ENCODE measurements around the gene CEBPZ.

The CEBPZ gene

GRCh38 chr2:37231241-37232130 lies at the start of gene CEBPZ, which contains the start of gene NDUFAF7:
Gene CEBPZ, minus strand, starts transcription at chr2:37231596. Its CDS starts 29 bp downstream, at chr2:37231567.
Gene NDUFAF7, plus strand, starts transcription at chr2:37231658. Its CDS starts 48 bp downstream, at chr2:37231706.
- ChIA-PET CTCF (interaction anchor here (0.5 to 0.6 kb wide), 2 partner anchors 69 to 121 kb away, joined by 3 read pairs; no protein-coding TSS in a partner anchor), POLR2A (ENCODE audit: low non-redundant PET) (interaction anchor here (0.6 to 1.0 kb wide), 2 partner anchors 21 to 93 kb away, joined by 3 read pairs; partner anchors contain the start of gene PRKD3)
- peak; percentile 96 for DNase-seq (ENCODE audit: low spot score)
- TF ChIP-seq CTCF (conservative IDR thresholded peaks at IDR 0.05; ENCODE audit: low read depth), result no peak
- peak within 1 kb of the TSS; percentile 88 for H3K27ac ChIP-seq

GRCh38 chr2:37276291-37276690 lies 44.9 kb upstream of the CEBPZ start:
- TF ChIP-seq CTCF (conservative IDR thresholded peaks at IDR 0.05; ENCODE audit: low read depth), result no peak
- CTCF ChIA-PET, result no interaction called here
- H3K27ac ChIP-seq, result no peak overlapping the region
- POLR2A ChIA-PET (ENCODE audit: low non-redundant PET), result no interaction called here
- DNase-seq (ENCODE audit: low spot score), result no peak

DNA sequence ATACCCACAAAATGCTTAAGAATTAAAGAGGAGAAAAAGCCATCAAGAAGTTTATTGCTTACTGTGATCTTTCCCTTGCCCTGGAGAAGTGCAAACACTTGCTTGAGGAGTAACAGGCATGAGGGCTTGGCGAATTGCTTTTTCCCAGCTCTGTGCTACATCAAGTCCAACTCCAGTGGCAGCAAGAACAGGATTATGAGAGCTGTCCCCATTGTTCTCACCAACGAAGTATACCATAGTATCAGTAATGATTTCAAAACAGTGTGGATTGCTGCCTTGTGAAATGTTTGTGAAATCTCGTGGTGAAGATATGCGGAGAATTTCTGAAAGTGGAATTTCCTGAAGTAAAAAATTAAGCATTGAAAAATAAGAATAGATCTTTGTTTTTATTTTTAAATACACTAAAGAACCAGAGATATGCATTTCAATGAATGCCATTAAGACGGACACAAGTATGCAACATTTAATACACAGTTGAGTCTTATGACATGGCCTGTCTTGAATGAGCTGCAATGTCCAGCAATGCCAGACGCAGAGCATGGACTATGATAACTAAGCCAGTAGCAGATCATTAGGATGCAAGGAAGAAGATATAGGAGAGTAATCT lies 43.1 kb upstream of the CEBPZ start:
- ChIA-PET CTCF (no interaction called here), POLR2A (ENCODE audit: low non-redundant PET) (no interaction called here)
- DNase-seq (ENCODE audit: low spot score), result no peak
- TF ChIP-seq CTCF (conservative IDR thresholded peaks at IDR 0.05; ENCODE audit: low read depth), result no peak
- no peak overlapping the region for H3K27ac ChIP-seq

- DNase-seq (ENCODE audit: low spot score), result no peak
- no peak for TF ChIP-seq CTCF (conservative IDR thresholded peaks at IDR 0.05; ENCODE audit: low read depth)
- H3K27ac ChIP-seq, result no peak overlapping the region
- POLR2A ChIA-PET (ENCODE audit: low non-redundant PET), result no interaction called here
- CTCF ChIA-PET, result interaction anchor here (0.7 kb wide), 1 partner anchor 60 kb away, joined by 4 read pairs; no protein-coding TSS in a partner anchor
Observed at GRCh38 chr2:37271376-37272067, 40.1 kb upstream of the CEBPZ start.

DNA sequence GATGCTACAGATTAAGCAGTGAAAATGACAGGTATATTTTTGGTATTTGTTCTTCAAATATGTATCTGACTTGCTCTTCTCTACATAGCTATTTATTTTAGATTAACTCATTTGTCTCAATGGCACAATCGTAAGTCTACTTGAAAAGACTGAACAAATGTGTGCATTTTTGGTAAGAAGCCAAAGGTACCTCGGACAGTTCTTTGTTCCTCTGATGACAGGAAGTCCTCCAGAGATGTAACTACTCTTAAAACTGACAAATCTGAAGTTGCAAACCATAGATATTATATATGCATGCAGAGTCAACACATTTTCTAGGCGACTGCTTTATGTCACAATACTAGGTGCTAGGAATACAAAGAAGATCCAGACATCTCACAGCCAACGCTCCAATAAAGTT lies 36.7 kb upstream of the CEBPZ start:
- TF ChIP-seq CTCF (conservative IDR thresholded peaks at IDR 0.05; ENCODE audit: low read depth), result no peak
- CTCF ChIA-PET, result no interaction called here
- POLR2A ChIA-PET (ENCODE audit: low non-redundant PET), result interaction anchor here (0.5 kb wide), 1 partner anchor 141 kb away, joined by 4 read pairs; no protein-coding TSS in a partner anchor
- H3K27ac ChIP-seq, result no peak overlapping the region
- no peak for DNase-seq (ENCODE audit: low spot score)

- TF ChIP-seq CTCF (conservative IDR thresholded peaks at IDR 0.05; ENCODE audit: low read depth), result no peak
- ChIA-PET CTCF (no interaction called here), POLR2A (ENCODE audit: low non-redundant PET) (interaction anchor here (0.5 kb wide), 1 partner anchor 140 kb away, joined by 4 read pairs; no protein-coding TSS in a partner anchor)
- H3K27ac ChIP-seq, result no peak overlapping the region
- no peak for DNase-seq (ENCODE audit: low spot score)
Observed at GRCh38 chr2:37267685-37268084, 36.3 kb upstream of the CEBPZ start.

Measured in RWPE1 (cell line).